CD4-positive, alpha-beta T cell (primary cell): Measurements from ENCODE around the gene SDC1. TPM values are rescaled to one million over a fixed set of nuclear protein-coding genes. Genes with fewer than 3 reads are reported as not detected.

ENCODE experiments used
- ATAC-seq: fragments of 200-7000 bp; cut with Tn5 transposase; one replicate; pipeline ENCODE4 v1.10.0; 2022; ENCODE audit warnings: mild to moderate bottlenecking; ENCODE audit not compliant: poor library complexity
- CTCF ChIA-PET: fragments of 350-600 bp; sonication (Branson Sonifier 250); formaldehyde crosslinking; loops from one replicate; lab custom pipeline; 2021; ENCODE audit warnings: antibody characterized with exemption, inconsistent platforms; lab: Charles Lee
- POLR2A ChIA-PET: fragments of 350-600 bp; sonication (Branson Sonifier 250); formaldehyde crosslinking; loops from one replicate; lab custom pipeline; 2021; ENCODE audit warnings: antibody characterized with exemption, inconsistent platforms; lab: Charles Lee
- DNase-seq, 14 experiments: peaks; one replicate each; pipeline ENCODE4 v3.0.0-alpha.2; 2013 to 2020; ENCODE audit warnings: mixed read lengths in 2 of 14
- H3K27ac ChIP-seq, 2 donors: one replicate each; pipeline versions ENCODE4 v1.5.1 to v1.7.0; 2013; ENCODE audit warnings: low read length in 2 of 2, low read depth in 1 of 2, mild to moderate bottlenecking in 1 of 2
- H3K27me3 ChIP-seq, 2 experiments: 1 replicate in 1 of 2; 2 replicates in 1 of 2; pipeline versions ENCODE4 v1.6.1 to v1.7.0; 2013; ENCODE audit warnings: low read length in 2 of 2, control low read depth in 1 of 2, mild to moderate bottlenecking in 1 of 2, moderate library complexity in 1 of 2; ENCODE audit not compliant: insufficient read depth in 2 of 2, control insufficient read depth in 1 of 2
- H3K36me3 ChIP-seq: one replicate; pipeline ENCODE4 v1.6.1; 2013; ENCODE audit warnings: low read length, control low read depth; ENCODE audit not compliant: insufficient read depth
- H3K4me1 ChIP-seq: one replicate; pipeline ENCODE4 v1.6.1; 2013; ENCODE audit warnings: low read length, control low read depth; ENCODE audit not compliant: insufficient read depth
- H3K4me3 ChIP-seq: one replicate; pipeline ENCODE4 v1.5.1; 2013; ENCODE audit warnings: mild to moderate bottlenecking, low read length, moderate library complexity
- H3K9me3 ChIP-seq, 2 experiments: 1 replicate in 1 of 2; 2 replicates in 1 of 2; pipeline versions ENCODE4 v1.6.1 to v1.7.0; 2013; ENCODE audit warnings: low read length in 2 of 2, mild to moderate bottlenecking in 2 of 2, control low read depth in 1 of 2, moderate library complexity in 1 of 2; ENCODE audit not compliant: control insufficient read depth in 1 of 2, insufficient read depth in 1 of 2
- H3K27ac Mint-ChIP-seq: one replicate; pipeline ENCODE4 v1.8.0; 2020; ENCODE audit warnings: mixed read lengths
- H3K27me3 Mint-ChIP-seq: one replicate; pipeline ENCODE4 v1.8.0; 2021; ENCODE audit warnings: mixed read lengths
- H3K36me3 Mint-ChIP-seq: one replicate; pipeline ENCODE4 v1.8.0; 2021; ENCODE audit warnings: low read depth, mixed read lengths
- H3K4me1 Mint-ChIP-seq: one replicate; pipeline ENCODE4 v1.8.0; 2021; ENCODE audit warnings: low read depth, mixed read lengths
- H3K4me3 Mint-ChIP-seq: one replicate; pipeline ENCODE4 v1.8.0; 2020; ENCODE audit warnings: mild to moderate bottlenecking, mixed read lengths
- H3K9me3 Mint-ChIP-seq: one replicate; pipeline ENCODE4 v1.8.0; 2020; ENCODE audit warnings: mixed read lengths
- CTCF ChIP-seq: fragments of 200-600 bp; IDR thresholded peaks from one replicate; pipeline ENCODE4 v1.8.0; 2022; ENCODE audit warnings: antibody characterized with exemption, mild to moderate bottlenecking
- intact Hi-C, 2 experiments: fragments of 100-400 bp; cut with DNase I in 1 of 2; cut with micrococcal nuclease in 1 of 2; formaldehyde crosslinking; loops; one replicate each; pipeline versions ENCODE4 v1.15.1 to v1.9.0; 2023 to 2025; cut with DNase I, micrococcal nuclease
- total RNA-seq, 174 experiments: library from RNA in 2 of 174; stranded (reverse) in 2 of 174; gene quantifications; one replicate each; pipeline ENCODE4 v1.2.3 and lab custom pipeline; 2021 to 2026

The SDC1 gene
- total RNA-seq, 2 experiments from 2014 or later: not detected

GRCh38 chr2:20213651-20214565 is 11.0 kb downstream of the SDC1 start:
- no peaks in the 10 kb centered on the region for H3K4me1 ChIP-seq
- H3K27me3 ChIP-seq: peaks cover 0 to 3% of the 10 kb centered on the region in 2 experiments
- H3K4me1 Mint-ChIP-seq: no peaks in the 10 kb centered on the region
- H3K36me3 ChIP-seq: no peaks in the 10 kb centered on the region
- no peak overlapping the region for H3K27ac Mint-ChIP-seq
- H3K27me3 Mint-ChIP-seq: no peaks in the 10 kb centered on the region
- no peak overlapping the region for H3K27ac ChIP-seq
- H3K4me3 Mint-ChIP-seq: no peak overlapping the region
- ATAC-seq: no peak
- POLR2A ChIA-PET: no interaction called here
- CTCF ChIA-PET: no interaction called here
- no peaks in the 10 kb centered on the region for H3K9me3 Mint-ChIP-seq
- H3K4me3 ChIP-seq: no peak overlapping the region
- no peak for DNase-seq
- no peak for TF ChIP-seq CTCF
- H3K9me3 ChIP-seq: peaks cover 0 to 3% of the 10 kb centered on the region in 2 experiments
- intact Hi-C loops: no loop called here
- H3K36me3 Mint-ChIP-seq: no peaks in the 10 kb centered on the region

GRCh38 chr2:20212871-20213503 is 11.9 kb downstream of the SDC1 start:
- no peak for ATAC-seq
- H3K27me3 ChIP-seq: no peaks in the 10 kb centered on the region
- no peak for DNase-seq
- no peaks in the 10 kb centered on the region for H3K4me1 Mint-ChIP-seq
- no peaks in the 10 kb centered on the region for H3K27me3 Mint-ChIP-seq
- intact Hi-C loops: no loop called here
- H3K4me3 Mint-ChIP-seq: no peak overlapping the region
- no peak for TF ChIP-seq CTCF
- H3K36me3 ChIP-seq: no peaks in the 10 kb centered on the region
- POLR2A ChIA-PET: no interaction called here
- CTCF ChIA-PET: no interaction called here
- peaks cover 0 to 3% of the 10 kb centered on the region in 2 experiments for H3K9me3 ChIP-seq
- no peaks in the 10 kb centered on the region for H3K9me3 Mint-ChIP-seq
- no peak overlapping the region for H3K27ac Mint-ChIP-seq
- H3K36me3 Mint-ChIP-seq: no peaks in the 10 kb centered on the region
- no peak overlapping the region for H3K4me3 ChIP-seq
- H3K27ac ChIP-seq: no peak overlapping the region
- H3K4me1 ChIP-seq: no peaks in the 10 kb centered on the region

- no peaks in the 10 kb centered on the region for H3K36me3 ChIP-seq
- H3K27ac Mint-ChIP-seq: no peak overlapping the region
- ChIA-PET POLR2A (no interaction called here), CTCF (no interaction called here)
- no peak overlapping the region for H3K27ac ChIP-seq
- H3K27me3 ChIP-seq: no peaks in the 10 kb centered on the region
- H3K4me3 ChIP-seq: no peak overlapping the region
- H3K27me3 Mint-ChIP-seq: no peaks in the 10 kb centered on the region
- peaks cover 0 to 3% of the 10 kb centered on the region in 2 experiments for H3K9me3 ChIP-seq
- no peaks in the 10 kb centered on the region for H3K9me3 Mint-ChIP-seq
- no peak for ATAC-seq
- H3K4me1 Mint-ChIP-seq: no peaks in the 10 kb centered on the region
- no peak overlapping the region for H3K4me3 Mint-ChIP-seq
- intact Hi-C loops: no loop called here
- TF ChIP-seq CTCF: no peak
- DNase-seq: no peak
- H3K36me3 Mint-ChIP-seq: no peaks in the 10 kb centered on the region
- H3K4me1 ChIP-seq: no peaks in the 10 kb centered on the region
These were observed 12.5 kb downstream of the SDC1 start for GRCh38 chr2:20212459-20212870.
